ENCODE results near the gene ZDHHC5.
"Not testable (repeated sequence)": the region's sequence is repeated elsewhere in the genome, so short reads cannot be mapped to it uniquely, and the experiment has no call there.

ZDHHC5 gene

GRCh38 chr11:57667117-57667735 is 688 bp upstream of the ZDHHC5 start:
- peak; percentile 79 to 85 for DNase-seq (ENCODE audit: low read depth in 2 of 2)

GRCh38 chr11:57668434-57668782 is 494 bp downstream of the ZDHHC5 start:
- peak in 1 of 2 donors; percentile 26 for DNase-seq (ENCODE audit: low read depth in 2 of 2)

- no peak for DNase-seq (ENCODE audit: low read depth in 2 of 2)
These were observed 6.3 kb downstream of the ZDHHC5 start for GRCh38 chr11:57674251-57674650.

DNA sequence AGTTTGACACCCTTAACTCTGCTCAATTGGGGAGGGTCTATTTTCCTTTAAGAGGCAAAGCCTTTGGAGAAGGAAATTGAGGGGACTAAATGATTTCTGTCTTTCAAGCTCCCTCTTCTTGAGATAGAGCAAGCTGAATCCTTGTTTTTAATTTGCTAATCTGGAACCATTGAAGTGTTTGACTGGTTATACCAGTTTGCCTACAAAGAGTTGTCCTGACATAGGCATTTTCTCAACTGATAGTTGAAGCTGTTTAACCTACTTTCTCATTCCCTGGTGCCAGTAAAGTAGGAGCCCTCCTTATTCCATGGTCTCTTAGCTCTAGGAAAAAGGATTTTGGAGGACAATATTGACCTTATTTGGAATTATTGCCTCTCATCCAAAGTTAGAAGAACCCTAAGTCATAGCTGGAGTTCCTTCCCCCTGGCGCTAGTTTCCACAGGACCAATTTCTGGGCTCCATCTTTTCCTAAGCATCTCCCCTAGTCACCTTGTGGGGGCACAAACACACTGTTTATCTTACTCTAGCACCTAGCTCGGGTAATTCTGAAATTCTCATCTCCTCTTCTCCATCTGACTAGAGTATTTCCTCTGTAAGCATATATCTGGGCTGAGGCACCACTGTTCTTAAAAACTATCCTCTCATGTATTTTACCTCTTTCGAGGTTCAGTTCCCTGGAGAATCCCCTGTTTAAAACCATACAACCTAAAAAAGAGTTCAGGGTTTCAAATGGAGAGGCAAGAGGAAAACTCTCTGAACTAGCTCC is 7.4 kb downstream of the ZDHHC5 start:
- DNase-seq (ENCODE audit: low read depth in 2 of 2): no peak

DNA sequence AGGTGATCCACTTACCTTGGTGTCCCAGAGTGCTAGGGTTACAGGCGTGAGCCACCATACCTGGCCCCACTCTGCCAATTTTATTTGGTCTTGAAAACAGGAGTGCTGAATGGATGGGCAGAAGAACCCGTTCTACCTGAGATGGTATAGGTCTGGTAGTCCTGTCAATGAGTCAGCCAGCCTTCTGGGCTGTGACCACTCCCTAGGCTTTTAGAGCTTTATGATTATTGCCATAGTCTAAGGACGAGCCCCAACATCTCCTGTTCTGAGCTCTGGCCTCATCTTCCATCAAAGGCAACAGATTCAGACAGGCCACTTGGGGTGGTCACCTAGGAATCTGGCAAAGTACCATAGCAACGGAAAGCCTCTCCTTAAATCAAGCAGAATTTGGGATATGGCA is 11.5 kb downstream of the ZDHHC5 start:
- DNase-seq (ENCODE audit: low read depth in 2 of 2): no peak

DNA sequence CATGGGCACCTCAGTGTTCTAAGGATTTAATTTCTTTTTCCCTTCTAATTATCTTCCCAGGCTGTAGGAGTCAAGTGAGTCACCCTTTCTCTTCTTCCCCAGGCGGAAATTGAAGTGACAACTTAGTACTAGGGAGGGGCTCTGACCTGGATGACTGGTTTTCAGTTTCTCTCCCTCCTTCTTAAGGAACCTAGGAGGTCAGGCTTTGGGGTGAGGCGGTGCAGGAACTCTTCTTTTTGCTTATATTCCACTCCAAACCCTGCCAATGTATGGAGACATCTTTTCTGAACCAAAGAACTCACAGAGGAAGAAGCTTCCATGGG is 12.6 kb downstream of the ZDHHC5 start:
- DNase-seq (ENCODE audit: low read depth in 2 of 2): no peak

DNA sequence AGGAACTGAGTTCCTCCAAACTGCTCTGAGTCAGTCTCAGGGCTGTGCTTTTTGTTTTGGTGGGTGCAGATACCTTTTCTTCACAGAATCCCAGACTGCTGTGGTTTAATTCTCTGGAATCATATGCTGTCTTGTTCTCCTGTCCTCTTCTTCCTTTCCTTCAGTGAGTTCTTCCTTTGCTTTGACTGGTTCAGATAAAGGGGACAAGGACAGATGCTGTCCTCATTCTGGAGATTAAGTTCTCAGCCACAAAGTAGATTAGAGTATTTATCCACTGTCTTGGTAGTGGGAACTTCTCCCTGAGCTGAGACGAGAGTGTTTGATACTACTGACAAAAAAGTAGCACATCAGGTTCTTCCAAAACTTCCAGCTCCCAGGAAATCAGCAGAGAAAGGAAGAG is 13.3 kb downstream of the ZDHHC5 start:
- no peak for DNase-seq (ENCODE audit: low read depth in 2 of 2)

DNA sequence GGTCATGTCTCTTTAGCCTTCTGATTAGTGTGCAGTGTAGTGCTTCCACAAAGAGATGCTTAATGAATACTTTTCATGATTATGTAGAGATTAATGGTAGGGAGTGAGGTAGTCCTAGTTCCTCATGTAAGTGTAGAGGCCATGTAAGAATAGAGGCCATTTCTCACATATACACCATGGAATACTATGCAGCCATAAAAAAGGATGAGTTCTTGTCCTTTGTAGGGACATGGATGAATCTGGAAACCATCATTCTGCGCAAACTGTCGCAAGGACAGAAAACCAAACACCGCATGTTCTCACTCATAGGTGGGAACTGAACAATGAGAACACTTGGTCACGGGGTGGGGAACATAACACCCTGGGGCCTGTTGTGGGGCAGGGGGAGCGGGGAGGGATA is 22.6 kb downstream of the ZDHHC5 start:
- DNase-seq (ENCODE audit: low read depth in 2 of 2): not testable (repeated sequence)

GRCh38 chr11:57698843-57699365 is 31.0 kb downstream of the ZDHHC5 start:
- DNase-seq (ENCODE audit: low read depth in 2 of 2): no peak

- DNase-seq (ENCODE audit: low read depth in 2 of 2): no peak
These were observed 31.9 kb downstream of the ZDHHC5 start for GRCh38 chr11:57699813-57700212.

- DNase-seq (ENCODE audit: low read depth in 2 of 2): no peak
These were observed 32.5 kb downstream of the ZDHHC5 start for GRCh38 chr11:57700425-57700824.

DNA sequence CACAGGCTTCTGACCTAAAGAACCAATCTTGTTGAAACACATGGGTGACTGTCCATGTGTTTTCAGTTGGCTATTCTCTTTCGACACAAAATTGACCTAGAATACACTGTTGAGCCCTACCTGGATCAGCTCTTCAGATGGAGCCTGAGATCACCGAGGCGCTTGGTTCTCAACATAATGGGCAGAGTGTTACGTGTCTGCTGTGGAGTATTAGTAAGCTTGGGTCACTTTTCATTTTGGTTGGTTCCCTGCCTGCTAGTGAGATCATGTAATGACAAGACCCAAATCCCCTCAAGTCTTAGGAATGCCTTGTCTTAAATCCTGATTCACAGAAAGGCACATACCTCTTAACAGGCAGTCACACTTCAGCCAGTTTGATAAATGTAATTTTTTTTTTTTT is 35.4 kb downstream of the ZDHHC5 start:
- no peak for DNase-seq (ENCODE audit: low read depth in 2 of 2)

DNA sequence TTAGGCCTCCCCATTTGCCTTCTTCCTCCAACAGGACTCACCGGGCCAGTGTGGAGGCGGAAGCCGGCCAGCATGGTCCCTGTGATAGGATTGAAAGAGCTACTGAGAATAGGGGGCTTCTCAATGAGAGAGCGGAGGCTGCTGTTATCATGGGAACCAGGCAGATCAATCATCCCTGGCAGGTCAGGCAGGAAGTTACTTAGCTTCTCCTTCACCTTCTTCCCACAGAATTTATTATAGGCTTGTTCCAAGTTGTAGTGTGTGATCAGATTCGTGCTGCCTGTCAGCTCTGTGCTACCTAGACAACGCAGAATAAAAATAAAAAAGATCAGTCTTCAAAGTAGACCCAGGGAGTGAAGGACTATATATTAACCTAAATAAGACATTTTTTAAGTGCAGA is 37.0 kb downstream of the ZDHHC5 start:
- no peak for DNase-seq (ENCODE audit: low read depth in 2 of 2)

- not testable (repeated sequence) for DNase-seq (ENCODE audit: low read depth in 2 of 2)
These were observed 37.5 kb downstream of the ZDHHC5 start for GRCh38 chr11:57705432-57705831.

GRCh38 chr11:57709802-57710367 is 42.0 kb downstream of the ZDHHC5 start:
- no peak for DNase-seq (ENCODE audit: low read depth in 2 of 2)

DNA sequence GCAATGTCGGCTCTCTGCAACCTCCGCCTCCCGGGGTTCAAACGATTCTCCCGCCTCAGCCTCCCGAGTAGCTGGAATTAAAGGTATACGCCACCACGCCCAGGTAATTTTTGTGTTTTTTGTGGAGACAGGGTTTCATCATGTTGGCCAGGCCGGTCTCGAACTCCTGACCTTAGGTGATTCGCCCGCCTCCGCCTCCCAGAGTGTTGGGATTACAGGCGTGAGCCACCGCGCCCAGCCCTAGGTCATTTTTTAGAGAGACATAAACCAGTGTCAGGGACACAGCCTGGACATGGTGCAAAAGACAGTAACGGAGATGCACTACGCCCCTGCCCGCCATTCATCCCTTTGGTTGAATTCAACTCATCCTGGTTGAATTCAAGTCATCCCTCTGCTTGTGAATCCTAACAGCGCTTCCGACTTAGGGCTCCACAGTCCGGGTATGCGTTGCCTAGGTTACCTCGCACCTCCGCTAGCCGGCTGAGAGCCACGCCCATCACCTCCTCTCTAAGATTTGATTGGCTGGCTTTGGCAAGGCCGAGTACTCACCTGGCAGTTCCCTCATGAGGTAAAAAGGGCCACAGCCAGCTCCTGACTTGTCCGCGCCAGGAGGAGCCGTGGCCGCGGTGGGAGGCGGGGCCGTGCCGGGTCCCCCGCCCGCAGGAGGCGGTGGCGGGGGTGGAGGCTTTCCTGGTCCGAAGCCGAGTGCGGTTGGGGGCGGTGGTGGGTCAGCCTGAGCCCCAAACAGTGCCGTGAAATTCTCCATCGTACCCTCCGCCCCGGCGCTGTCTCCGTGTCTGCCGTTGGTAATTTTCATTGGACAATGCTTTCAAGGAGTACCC is 43.7 kb downstream of the ZDHHC5 start, which contains the start of gene MED19:
MED19 (minus strand) TSS at position 802 of the 842 bp plus-strand sequence; CDS start at position 766, 36 bp downstream.
- peak; percentile 48 to 57 for DNase-seq (ENCODE audit: low read depth in 2 of 2)

DNA sequence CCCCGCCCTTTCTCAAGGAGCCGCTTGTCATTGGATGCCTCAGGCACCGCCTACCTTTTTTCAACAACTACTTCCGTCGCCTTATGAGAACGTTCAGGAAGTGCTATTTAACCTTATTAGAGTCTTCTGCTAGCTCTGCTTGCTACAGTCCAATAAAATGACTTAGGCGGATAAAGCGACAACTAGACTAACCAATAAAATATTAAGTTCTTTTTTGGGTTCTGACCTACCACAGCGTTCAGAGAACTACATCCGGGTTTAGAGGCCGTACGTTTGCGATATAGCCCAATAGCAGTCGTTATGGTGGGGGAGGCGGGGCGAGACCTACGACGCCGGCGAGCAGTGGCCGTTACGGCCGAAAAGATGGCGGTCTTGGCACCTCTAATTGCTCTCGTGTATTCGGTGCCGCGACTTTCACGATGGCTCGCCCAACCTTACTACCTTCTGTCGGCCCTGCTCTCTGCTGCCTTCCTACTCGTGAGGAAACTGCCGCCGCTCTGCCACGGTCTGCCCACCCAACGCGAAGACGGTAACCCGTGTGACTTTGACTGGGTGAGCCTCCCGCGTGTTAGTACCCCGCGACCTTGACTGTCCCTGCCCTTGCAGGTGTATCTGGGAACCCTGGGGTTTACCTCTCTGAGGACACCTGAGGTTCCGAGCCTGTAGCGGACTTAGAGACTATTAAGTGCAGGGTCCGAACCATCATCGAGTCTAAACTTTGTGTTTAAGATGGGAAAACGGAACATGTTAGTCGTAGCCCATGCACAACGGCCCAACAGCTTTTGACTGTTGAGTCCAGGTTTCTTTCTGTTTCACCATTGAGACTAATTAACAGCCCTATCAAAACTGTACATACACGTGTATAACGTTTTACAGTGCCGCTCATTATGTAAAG is 44.6 kb downstream of the ZDHHC5 start, which contains the start of gene TMX2:
TMX2 (plus strand) TSS at position 338 of the 895 bp plus-strand sequence; CDS start at position 364, 26 bp downstream.
- peak; percentile 80 to 82 for DNase-seq (ENCODE audit: low read depth in 2 of 2)

DNA sequence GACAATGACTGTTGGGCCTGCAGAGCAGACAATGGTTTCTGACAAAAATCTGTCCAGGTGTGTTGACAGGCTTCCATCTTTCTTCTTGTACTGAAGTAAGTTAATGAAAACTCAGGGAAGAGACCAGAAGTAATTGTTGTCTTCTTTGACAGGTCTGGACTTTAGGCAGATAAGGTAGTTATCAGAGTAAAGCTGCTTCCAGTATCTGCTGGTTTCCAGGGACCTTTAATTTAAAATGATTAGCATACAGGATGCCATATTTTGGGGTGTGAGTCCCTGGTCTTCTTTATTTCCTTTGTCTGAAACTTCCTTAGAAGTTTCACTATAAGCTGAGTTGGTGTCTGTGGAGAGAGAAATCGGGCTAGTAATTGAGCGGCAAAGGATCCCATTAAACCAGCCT is 45.9 kb downstream of the ZDHHC5 start:
- no peak for DNase-seq (ENCODE audit: low read depth in 2 of 2)

GRCh38 chr11:57716726-57717125 is 48.8 kb downstream of the ZDHHC5 start:
- DNase-seq (ENCODE audit: low read depth in 2 of 2): not testable (repeated sequence)

- no peak for DNase-seq (ENCODE audit: low read depth in 2 of 2)
These were observed 59.3 kb downstream of the ZDHHC5 start for GRCh38 chr11:57727185-57727584.

DNA sequence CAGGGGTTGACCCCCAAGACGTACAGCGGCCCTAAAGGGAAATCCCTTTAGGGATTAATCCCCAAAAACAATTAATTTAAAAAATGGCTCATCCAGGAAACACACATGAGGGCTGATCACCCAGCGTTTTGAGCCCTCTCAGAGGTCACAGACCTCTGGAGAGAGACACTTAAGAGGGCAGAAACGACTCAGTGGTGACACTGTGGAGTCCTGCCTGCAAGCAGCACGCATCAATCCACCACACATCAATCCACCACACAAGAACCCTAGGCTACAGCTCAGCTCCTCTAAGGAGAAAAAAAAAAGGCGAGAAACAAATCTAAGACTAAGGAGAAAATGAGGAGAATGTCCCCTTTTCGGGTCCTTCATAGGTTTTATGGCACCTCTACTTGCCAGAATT is 60.9 kb downstream of the ZDHHC5 start:
- no peak for DNase-seq (ENCODE audit: low read depth in 2 of 2)

All from stimulated activated CD4-positive, alpha-beta T cell treated with anti-CD3 and anti-CD28 coated beads, Interleukin-1b, Interleukin-23, amount 100 ng/mL, for 4 hours (primary cell).